GM21528 (cell line): Measurements from ENCODE around the gene PLA2G4F.

ENCODE experiments used
- ATAC-seq: cut with Tn5 transposase; IDR thresholded peaks from one replicate; pipeline ENCODE4 v1.9.1; 2021; ENCODE audit warnings: mild to moderate bottlenecking, moderate library complexity; ENCODE audit not compliant: unreplicated experiment, low FRiP score

The PLA2G4F gene

GRCh38 chr15:42134617-42135245 is 21.7 kb downstream of the PLA2G4F start:
- no peak for ATAC-seq

GRCh38 chr15:42133886-42134502 is 22.4 kb downstream of the PLA2G4F start:
- no peak for ATAC-seq

- no peak for ATAC-seq
Observed at GRCh38 chr15:42133356-42133755, 23.1 kb downstream of the PLA2G4F start.

- no peak for ATAC-seq
Observed at GRCh38 chr15:42131826-42132806, 24.3 kb downstream of the PLA2G4F start.

GRCh38 chr15:42131006-42131405 is 25.4 kb downstream of the PLA2G4F start:
- ATAC-seq = no peak

GRCh38 chr15:42130246-42130986 is 26.0 kb downstream of the PLA2G4F start:
- no peak for ATAC-seq

- no peak for ATAC-seq
Observed at GRCh38 chr15:42129364-42129763, 27.1 kb downstream of the PLA2G4F start.

- ATAC-seq = no peak
Observed at GRCh38 chr15:42128476-42128875, 28.0 kb downstream of the PLA2G4F start.

- ATAC-seq = no peak
Observed at GRCh38 chr15:42123546-42123945, 32.9 kb downstream of the PLA2G4F start.

GRCh38 chr15:42121682-42122081 is 34.8 kb downstream of the PLA2G4F start:
- no peak for ATAC-seq

- ATAC-seq = no peak
Observed at GRCh38 chr15:42121021-42121420, 35.4 kb downstream of the PLA2G4F start.

GRCh38 chr15:42120285-42120684 is 36.2 kb downstream of the PLA2G4F start:
- ATAC-seq = no peak

- no peak for ATAC-seq
Observed at GRCh38 chr15:42119446-42119760, 37.0 kb downstream of the PLA2G4F start.

- ATAC-seq = no peak
Observed at GRCh38 chr15:42118650-42119445, 37.6 kb downstream of the PLA2G4F start.

GRCh38 chr15:42111924-42112323 is 44.5 kb downstream of the PLA2G4F start:
- ATAC-seq = no peak

- ATAC-seq = no peak
Observed at GRCh38 chr15:42110367-42110766, 46.1 kb downstream of the PLA2G4F start.

GRCh38 chr15:42108806-42109205 is 47.6 kb downstream of the PLA2G4F start:
- ATAC-seq = no peak

- no peak for ATAC-seq
Observed at GRCh38 chr15:42108189-42108588, 48.2 kb downstream of the PLA2G4F start.

- ATAC-seq = no peak
Observed at GRCh38 chr15:42107473-42107872, 49.0 kb downstream of the PLA2G4F start.

GRCh38 chr15:42106288-42106687 is 50.1 kb downstream of the PLA2G4F start:
- no peak for ATAC-seq
